Keratinocyte (primary cell): ENCODE results near the gene LPCAT2. TPM values are rescaled to one million over a fixed set of nuclear protein-coding genes. Genes with fewer than 3 reads are reported as not detected.

Experiments
- DNase-seq: peaks from one replicate; pipeline ENCODE4 v3.0.0-alpha.2; 2011; ENCODE audit warnings: low read depth, missing footprints, low spot score
- FAIRE-seq: peaks from 2 replicates; lab custom pipeline; 2011; peaks lifted over from hg19 to GRCh38; lab: Jason Lieb, UNC
- H2AFZ ChIP-seq: 2 replicates; pipeline ENCODE4 v1.6.0; 2012; ENCODE audit warnings: low read length, control low read depth, inconsistent platforms; ENCODE audit not compliant: control insufficient read depth
- H3K27ac ChIP-seq: 2 replicates; pipeline ENCODE4 v1.5.1; 2011; ENCODE audit warnings: low read length; ENCODE audit not compliant: control insufficient read depth, insufficient read depth
- H3K27me3 ChIP-seq: 3 replicates; pipeline ENCODE4 v1.6.0; 2011; ENCODE audit warnings: low read length; ENCODE audit not compliant: control insufficient read depth, insufficient read depth; ENCODE audit errors: extremely low read depth
- H3K36me3 ChIP-seq, 2 experiments: 2 replicates in 1 of 2; 3 replicates in 1 of 2; pipeline ENCODE4 v1.5.1; 2011; ENCODE audit warnings: low read length in 2 of 2, mild to moderate bottlenecking in 1 of 2; ENCODE audit not compliant: control insufficient read depth in 2 of 2, insufficient read depth in 2 of 2; ENCODE audit errors: extremely low read depth in 1 of 2
- H3K4me1 ChIP-seq: 3 replicates; pipeline ENCODE4 v1.5.1; 2011; ENCODE audit warnings: low read length; ENCODE audit not compliant: control insufficient read depth, insufficient read depth; ENCODE audit errors: extremely low read depth
- H3K4me2 ChIP-seq: 3 replicates; pipeline ENCODE4 v1.6.0; 2011; ENCODE audit warnings: low read depth, low read length; ENCODE audit not compliant: control insufficient read depth, insufficient read depth; ENCODE audit errors: extremely low read depth
- H3K4me3 ChIP-seq, 3 experiments: fragments of 200-600 bp in 1 of 3; sonication (generic) in 1 of 3; 2 replicates in 2 of 3; 3 replicates in 1 of 3; pipeline ENCODE4 v1.5.1; 2011 to 2016; ENCODE audit warnings: low read length in 3 of 3, mild to moderate bottlenecking in 3 of 3, control low read depth in 2 of 3, inconsistent platforms in 1 of 3, low read depth in 1 of 3, mixed read lengths in 1 of 3, mixed run types in 1 of 3, moderate library complexity in 1 of 3; ENCODE audit not compliant: control insufficient read depth in 2 of 3, insufficient read depth in 2 of 3; ENCODE audit errors: extremely low read depth in 1 of 3
- H3K79me2 ChIP-seq: 2 replicates; pipeline ENCODE4 v1.6.0; 2012; ENCODE audit warnings: low read length; ENCODE audit not compliant: control insufficient read depth, insufficient read depth
- H3K9ac ChIP-seq: 3 replicates; pipeline ENCODE4 v1.6.0; 2011; ENCODE audit warnings: low read length; ENCODE audit not compliant: control insufficient read depth, insufficient read depth; ENCODE audit errors: extremely low read depth
- H3K9me1 ChIP-seq: 3 replicates; pipeline ENCODE4 v1.6.0; 2011; ENCODE audit warnings: low read length; ENCODE audit not compliant: control insufficient read depth, insufficient read depth; ENCODE audit errors: extremely low read depth
- H3K9me3 ChIP-seq: 2 replicates; pipeline ENCODE4 v1.5.1; 2012; ENCODE audit warnings: low read depth, low read length; ENCODE audit not compliant: control insufficient read depth
- H4K20me1 ChIP-seq: 3 replicates; pipeline ENCODE4 v1.6.0; 2011; ENCODE audit warnings: low read length; ENCODE audit not compliant: control insufficient read depth, insufficient read depth; ENCODE audit errors: extremely low read depth
- EZH2 ChIP-seq: IDR thresholded peaks from one replicate; pipeline ENCODE4 v1.6.1; 2012; ENCODE audit warnings: inconsistent platforms, mild to moderate bottlenecking, low read length, moderate library complexity
- dilution Hi-C: fragments of 300-500 bp; cut with MboI; formaldehyde crosslinking; loops from one replicate; pipeline ENCODE4 v1.7.0; 2020; ENCODE audit warnings: low sequenced_read_pairs; ENCODE audit not compliant: extremely low pct_ligation_motif_present
- polyA plus RNA-seq, 5 experiments: library from polyadenylated mRNA; depleted of rRNA in 3 of 5; stranded (reverse) in 3 of 5; stranded (forward) in 1 of 5; unstranded in 1 of 5; fragments of >200 nt; gene quantifications; 1 replicate in 1 of 5; 2 replicates in 3 of 5; 3 replicates in 1 of 5; pipeline versions ENCODE4 v1.2.1 to v1.2.3, GENCODE V29; 2011 to 2012; ENCODE audit warnings: missing spikeins in 2 of 5, low read depth in 1 of 5, low replicate concordance in 1 of 5
- TF ChIP-seq, protein P1 (sequence below), 3 experiments: IDR thresholded peaks in 1 of 3; conservative IDR thresholded peaks in 1 of 3; optimal IDR thresholded peaks in 1 of 3; 2 replicates in 2 of 3; 3 replicates in 1 of 3; pipeline versions ENCODE3 to v1.5.1; 2011; ENCODE audit warnings: low read length in 3 of 3, mild to moderate bottlenecking in 3 of 3, moderate library complexity in 2 of 3, control low read depth in 1 of 3, inconsistent platforms in 1 of 3; ENCODE audit not compliant: insufficient read depth in 2 of 3; ENCODE audit errors: extremely low read depth in 1 of 3

LPCAT2 gene
- polyA plus RNA-seq, 1 donor (not counting 4 experiments of a cell fraction or from before 2014, with no cell fraction given) = 54.4 TPM

DNA sequence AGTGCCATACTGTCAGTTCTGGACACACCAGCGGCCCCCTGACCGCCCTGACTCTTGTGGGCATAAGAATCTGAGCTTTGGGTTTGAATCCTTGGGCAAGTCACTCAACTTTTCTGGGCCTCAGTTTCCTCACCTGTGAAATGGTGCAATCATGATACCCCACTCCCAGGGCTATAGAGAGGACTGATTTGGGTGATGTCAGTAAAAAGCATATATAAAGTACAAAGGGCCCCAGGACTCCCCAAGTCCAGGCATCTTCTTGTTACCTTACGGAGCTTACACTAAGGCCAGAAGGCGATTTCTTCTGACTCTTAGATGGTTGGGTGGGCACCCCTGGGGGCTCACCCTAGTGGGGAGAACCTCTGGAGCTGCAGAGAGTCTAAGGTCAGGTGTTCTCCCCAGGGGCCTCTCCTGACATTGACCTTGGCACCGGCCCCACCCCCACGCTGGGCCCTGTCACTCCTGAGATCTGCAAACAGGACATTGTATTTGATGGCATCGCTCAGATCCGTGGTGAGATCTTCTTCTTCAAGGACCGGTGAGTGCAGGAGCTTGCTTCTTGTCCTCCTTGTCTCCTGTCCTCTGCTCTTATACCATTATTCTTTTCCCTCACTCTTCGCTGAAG lies 16.0 kb upstream of the LPCAT2 start:
- Histone ChIP-seq H3K79me2 (no peaks in the 10 kb centered on the region), H2AFZ (no peak overlapping the region), H3K9me1 (no peaks in the 10 kb centered on the region), H3K27me3 (no peaks in the 10 kb centered on the region), H3K27ac (no peak overlapping the region), H3K36me3 (peaks cover 0 to 3% of the 10 kb centered on the region in 2 experiments), H3K4me2 (no peak overlapping the region), H3K9me3 (no peaks in the 10 kb centered on the region), H4K20me1 (no peaks in the 10 kb centered on the region), H3K9ac (no peak overlapping the region), H3K4me1 (peaks cover 36% of the 10 kb centered on the region), H3K4me3 (no peak overlapping the region)
- no peak for DNase-seq
- FAIRE-seq = no peak
- dilution Hi-C loops = no loop called here
- TF ChIP-seq, protein P1, sequence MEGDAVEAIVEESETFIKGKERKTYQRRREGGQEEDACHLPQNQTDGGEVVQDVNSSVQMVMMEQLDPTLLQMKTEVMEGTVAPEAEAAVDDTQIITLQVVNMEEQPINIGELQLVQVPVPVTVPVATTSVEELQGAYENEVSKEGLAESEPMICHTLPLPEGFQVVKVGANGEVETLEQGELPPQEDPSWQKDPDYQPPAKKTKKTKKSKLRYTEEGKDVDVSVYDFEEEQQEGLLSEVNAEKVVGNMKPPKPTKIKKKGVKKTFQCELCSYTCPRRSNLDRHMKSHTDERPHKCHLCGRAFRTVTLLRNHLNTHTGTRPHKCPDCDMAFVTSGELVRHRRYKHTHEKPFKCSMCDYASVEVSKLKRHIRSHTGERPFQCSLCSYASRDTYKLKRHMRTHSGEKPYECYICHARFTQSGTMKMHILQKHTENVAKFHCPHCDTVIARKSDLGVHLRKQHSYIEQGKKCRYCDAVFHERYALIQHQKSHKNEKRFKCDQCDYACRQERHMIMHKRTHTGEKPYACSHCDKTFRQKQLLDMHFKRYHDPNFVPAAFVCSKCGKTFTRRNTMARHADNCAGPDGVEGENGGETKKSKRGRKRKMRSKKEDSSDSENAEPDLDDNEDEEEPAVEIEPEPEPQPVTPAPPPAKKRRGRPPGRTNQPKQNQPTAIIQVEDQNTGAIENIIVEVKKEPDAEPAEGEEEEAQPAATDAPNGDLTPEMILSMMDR (optimal IDR thresholded peaks at IDR 0.05 in 1 of 3, IDR thresholded peaks at IDR 0.05 in 1 of 3, conservative IDR thresholded peaks at IDR 0.05 in 1 of 3; ENCODE audit: extremely low read depth in 1 of 3, insufficient read depth in 2 of 3, low read length in 3 of 3) = no peak
- no peak for TF ChIP-seq EZH2

DNA sequence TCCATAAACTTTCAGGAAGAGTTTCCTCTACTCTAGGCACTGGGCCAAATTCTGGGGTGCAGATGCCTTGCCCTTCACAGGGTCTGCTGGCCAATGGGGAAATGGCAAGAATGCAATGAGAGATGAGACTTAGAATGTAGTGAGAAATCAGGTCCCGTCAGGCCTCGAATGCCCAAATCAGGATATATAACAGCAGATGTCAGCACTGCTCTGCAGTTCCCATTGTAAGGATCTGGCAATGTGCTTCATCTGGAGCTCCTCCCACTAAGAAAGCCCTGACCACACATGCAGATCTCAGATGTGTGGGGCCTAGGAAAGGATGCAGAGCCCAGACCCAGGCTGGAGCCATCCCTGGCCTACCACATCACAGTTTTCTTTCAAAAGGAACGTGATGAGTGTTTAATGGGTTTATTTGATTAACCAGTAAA lies 13.9 kb upstream of the LPCAT2 start:
- FAIRE-seq = peak; percentile 94
- TF ChIP-seq, protein P1 (optimal IDR thresholded peaks at IDR 0.05 in 1 of 3, IDR thresholded peaks at IDR 0.05 in 1 of 3, conservative IDR thresholded peaks at IDR 0.05 in 1 of 3; ENCODE audit: extremely low read depth in 1 of 3, insufficient read depth in 2 of 3, low read length in 3 of 3) = peak; percentile 46 to 90 (median 67)
- no peak for TF ChIP-seq EZH2

More for the DNA sequence above, 13.9 kb upstream of the LPCAT2 start:
- no peak overlapping the region for H3K4me3 ChIP-seq
- H2AFZ ChIP-seq = no peak overlapping the region
- no peak overlapping the region for H3K9ac ChIP-seq
- H3K36me3 ChIP-seq = no peaks in the 10 kb centered on the region
- no peak for DNase-seq
- H3K4me1 ChIP-seq = peaks cover 53% of the 10 kb centered on the region
- no peaks in the 10 kb centered on the region for H3K27me3 ChIP-seq
- H3K79me2 ChIP-seq = no peaks in the 10 kb centered on the region
- dilution Hi-C loops = no loop called here
- peak overlapping the region; percentile 77 for H3K27ac ChIP-seq
- H3K9me3 ChIP-seq = no peaks in the 10 kb centered on the region
- H3K4me2 ChIP-seq = no peak overlapping the region
- no peaks in the 10 kb centered on the region for H4K20me1 ChIP-seq
- no peaks in the 10 kb centered on the region for H3K9me1 ChIP-seq
